ENCODE measurements around the gene RGS12. TPM values are rescaled to one million over a fixed set of nuclear protein-coding genes. Genes with fewer than 3 reads are reported as not detected.

RGS12 gene
- total RNA-seq, 1 experiment from 2014 or later, result 23.1 TPM

- no TSS peak for BruUV-seq (replicated peaks)
- DNase-seq, result no peak
- H3K9me3 ChIP-seq, result no peaks in the 10 kb centered on the region
- H3K4me1 Mint-ChIP-seq (ENCODE audit: low read depth, unreplicated experiment), result no peaks in the 10 kb centered on the region
- no peaks in the 10 kb centered on the region for H3K36me3 ChIP-seq (ENCODE audit: control insufficient read depth, insufficient read depth, low read length)
- no peaks in the 10 kb centered on the region for H3K27me3 ChIP-seq (replicated peaks; ENCODE audit: control insufficient read depth, insufficient read depth, low read length)
- no peak overlapping the region for H3K4me3 ChIP-seq (ENCODE audit: low read depth, low read length)
- no peak overlapping the region for H3K27ac Mint-ChIP-seq (ENCODE audit: unreplicated experiment)
- ChIA-PET CTCF (no interaction called here), POLR2A (no interaction called here)
- no peak overlapping the region for H3K4me3 Mint-ChIP-seq (ENCODE audit: unreplicated experiment)
- H3K27me3 Mint-ChIP-seq (ENCODE audit: insufficient read depth, unreplicated experiment), result no peaks in the 10 kb centered on the region
- TF ChIP-seq, protein P1, sequence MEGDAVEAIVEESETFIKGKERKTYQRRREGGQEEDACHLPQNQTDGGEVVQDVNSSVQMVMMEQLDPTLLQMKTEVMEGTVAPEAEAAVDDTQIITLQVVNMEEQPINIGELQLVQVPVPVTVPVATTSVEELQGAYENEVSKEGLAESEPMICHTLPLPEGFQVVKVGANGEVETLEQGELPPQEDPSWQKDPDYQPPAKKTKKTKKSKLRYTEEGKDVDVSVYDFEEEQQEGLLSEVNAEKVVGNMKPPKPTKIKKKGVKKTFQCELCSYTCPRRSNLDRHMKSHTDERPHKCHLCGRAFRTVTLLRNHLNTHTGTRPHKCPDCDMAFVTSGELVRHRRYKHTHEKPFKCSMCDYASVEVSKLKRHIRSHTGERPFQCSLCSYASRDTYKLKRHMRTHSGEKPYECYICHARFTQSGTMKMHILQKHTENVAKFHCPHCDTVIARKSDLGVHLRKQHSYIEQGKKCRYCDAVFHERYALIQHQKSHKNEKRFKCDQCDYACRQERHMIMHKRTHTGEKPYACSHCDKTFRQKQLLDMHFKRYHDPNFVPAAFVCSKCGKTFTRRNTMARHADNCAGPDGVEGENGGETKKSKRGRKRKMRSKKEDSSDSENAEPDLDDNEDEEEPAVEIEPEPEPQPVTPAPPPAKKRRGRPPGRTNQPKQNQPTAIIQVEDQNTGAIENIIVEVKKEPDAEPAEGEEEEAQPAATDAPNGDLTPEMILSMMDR (IDR thresholded peaks at IDR 0.05; ENCODE audit: insufficient read depth in 1 of 2, low read depth in 1 of 2, low read length in 1 of 2, severe bottlenecking in 1 of 2, unreplicated experiment in 1 of 2), result no peak
- peaks cover 6% of the 10 kb centered on the region for H3K36me3 Mint-ChIP-seq (ENCODE audit: insufficient read depth, unreplicated experiment)
- H3K4me1 ChIP-seq, result no peaks in the 10 kb centered on the region
- intact Hi-C loops (cut with micrococcal nuclease; ENCODE audit: unreplicated experiment), result no loop called here
- no peaks in the 10 kb centered on the region for H3K9me3 Mint-ChIP-seq (ENCODE audit: unreplicated experiment)
These were observed 14.2 kb downstream of the RGS12 start for GRCh38 chr4:3307060-3307459.

- Histone ChIP-seq H3K4me3 (ENCODE audit: low read depth, low read length) (no peak overlapping the region), H3K36me3 (ENCODE audit: control insufficient read depth, insufficient read depth, low read length) (no peaks in the 10 kb centered on the region), H3K27me3 (replicated peaks; ENCODE audit: control insufficient read depth, insufficient read depth, low read length) (no peaks in the 10 kb centered on the region), H3K9me3 (no peaks in the 10 kb centered on the region), H3K4me1 (no peaks in the 10 kb centered on the region)
- Mint-ChIP-seq H3K4me1 (ENCODE audit: low read depth, unreplicated experiment) (no peaks in the 10 kb centered on the region), H3K9me3 (ENCODE audit: unreplicated experiment) (no peaks in the 10 kb centered on the region), H3K27me3 (ENCODE audit: insufficient read depth, unreplicated experiment) (no peaks in the 10 kb centered on the region), H3K4me3 (ENCODE audit: unreplicated experiment) (no peak overlapping the region), H3K27ac (ENCODE audit: unreplicated experiment) (no peak overlapping the region), H3K36me3 (ENCODE audit: insufficient read depth, unreplicated experiment) (peaks cover 6% of the 10 kb centered on the region)
- no TSS peak for BruUV-seq (replicated peaks)
- TF ChIP-seq, protein P1 (IDR thresholded peaks at IDR 0.05; ENCODE audit: insufficient read depth in 1 of 2, low read depth in 1 of 2, low read length in 1 of 2, severe bottlenecking in 1 of 2, unreplicated experiment in 1 of 2), result no peak
- ChIA-PET CTCF (no interaction called here), POLR2A (no interaction called here)
- DNase-seq, result no peak
- intact Hi-C loops (cut with micrococcal nuclease; ENCODE audit: unreplicated experiment), result no loop called here
These were observed 14.7 kb downstream of the RGS12 start for GRCh38 chr4:3307486-3307885.

DNA sequence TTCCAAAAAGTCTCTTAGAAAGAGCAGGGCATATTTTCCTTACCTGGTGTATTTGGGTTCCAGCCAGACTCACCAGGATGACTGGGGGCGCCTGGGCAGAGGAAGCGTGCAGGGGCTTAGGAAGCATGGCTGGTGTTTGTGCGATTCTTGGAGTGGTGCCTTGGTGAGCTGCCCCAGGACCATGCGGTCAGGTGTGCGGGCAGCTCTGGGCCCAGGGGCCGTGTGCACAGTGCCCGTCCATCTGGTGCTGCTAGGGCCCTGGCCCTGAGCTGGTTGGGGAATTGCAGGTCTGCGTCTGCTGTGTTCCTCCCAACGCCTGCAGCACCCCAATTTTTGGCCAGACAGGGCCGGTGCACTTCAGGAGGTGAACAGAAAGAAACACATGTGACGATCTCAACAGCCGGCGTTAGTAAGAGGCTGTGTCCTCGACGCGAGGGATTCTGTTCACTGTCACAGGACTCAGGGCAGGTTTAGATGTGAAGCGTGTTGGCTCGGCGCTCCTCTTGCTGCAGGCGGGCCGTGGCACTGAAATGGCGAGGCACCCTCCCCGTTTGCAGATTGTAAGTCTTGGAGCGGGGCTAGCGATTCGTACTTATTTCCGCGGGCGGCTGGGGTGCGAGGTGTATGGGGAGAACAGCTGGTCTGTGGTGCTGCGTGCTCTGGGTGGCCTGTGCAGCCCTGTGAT lies 15.2 kb downstream of the RGS12 start:
- no peak for DNase-seq
- Histone ChIP-seq H3K9me3 (no peaks in the 10 kb centered on the region), H3K4me1 (no peaks in the 10 kb centered on the region), H3K36me3 (ENCODE audit: control insufficient read depth, insufficient read depth, low read length) (no peaks in the 10 kb centered on the region), H3K27me3 (replicated peaks; ENCODE audit: control insufficient read depth, insufficient read depth, low read length) (no peaks in the 10 kb centered on the region), H3K4me3 (ENCODE audit: low read depth, low read length) (no peak overlapping the region)
- ChIA-PET POLR2A (no interaction called here), CTCF (no interaction called here)
- TF ChIP-seq, protein P1 (IDR thresholded peaks at IDR 0.05; ENCODE audit: insufficient read depth in 1 of 2, low read depth in 1 of 2, low read length in 1 of 2, severe bottlenecking in 1 of 2, unreplicated experiment in 1 of 2), result no peak
- Mint-ChIP-seq H3K36me3 (ENCODE audit: insufficient read depth, unreplicated experiment) (peaks cover 6% of the 10 kb centered on the region), H3K9me3 (ENCODE audit: unreplicated experiment) (no peaks in the 10 kb centered on the region), H3K4me3 (ENCODE audit: unreplicated experiment) (no peak overlapping the region), H3K27me3 (ENCODE audit: insufficient read depth, unreplicated experiment) (no peaks in the 10 kb centered on the region), H3K27ac (ENCODE audit: unreplicated experiment) (no peak overlapping the region), H3K4me1 (ENCODE audit: low read depth, unreplicated experiment) (no peaks in the 10 kb centered on the region)
- BruUV-seq (replicated peaks), result no TSS peak
- intact Hi-C loops (cut with micrococcal nuclease; ENCODE audit: unreplicated experiment), result no loop called here

Measured in Caco-2 (cell line).